Testis (tissue), 2 donors: Measurements from ENCODE around the gene C14orf93.
"Not testable (repeated sequence)": the region's sequence is repeated elsewhere in the genome, so short reads cannot be mapped to it uniquely, and the experiment has no call there.

Source experiments
- POLR2A ChIP-seq: fragments of 450-650 bp; IDR thresholded peaks from one replicate; pipeline ENCODE4 v1.6.1; 2017; ENCODE audit warnings: antibody characterized with exemption, mild to moderate bottlenecking, moderate library complexity
- TF ChIP-seq, protein P1 (sequence below), 3 experiments: fragments of 450-650 bp in 2 of 3; fragments of 200-600 bp in 1 of 3; sonication (generic) in 1 of 3; IDR thresholded peaks; one replicate each; pipeline ENCODE4 v1.5.1; 2016 to 2019; ENCODE audit warnings: antibody characterized with exemption in 3 of 3, mild to moderate bottlenecking in 2 of 3, moderate library complexity in 1 of 3

DNA sequence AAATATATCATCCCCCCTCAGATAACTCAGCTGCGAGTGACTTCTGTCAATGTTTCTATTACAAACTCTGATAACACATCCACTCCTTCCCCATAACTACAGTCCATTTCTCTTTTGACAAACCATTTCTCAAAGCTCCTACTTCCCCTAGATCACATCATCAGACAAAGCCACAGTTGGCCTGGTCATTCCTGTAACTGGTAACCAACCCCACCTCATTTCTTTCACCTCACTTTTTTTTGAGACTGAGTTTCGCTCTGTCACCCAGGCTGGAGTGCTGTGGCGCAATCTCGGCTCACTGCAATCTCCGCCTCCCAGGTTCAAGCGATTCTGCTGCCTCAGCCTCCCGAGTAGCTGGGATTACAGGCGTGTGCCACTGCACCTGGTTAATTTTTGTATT lies 58.1 kb downstream of the C14orf93 start:
- TF ChIP-seq, protein P1, sequence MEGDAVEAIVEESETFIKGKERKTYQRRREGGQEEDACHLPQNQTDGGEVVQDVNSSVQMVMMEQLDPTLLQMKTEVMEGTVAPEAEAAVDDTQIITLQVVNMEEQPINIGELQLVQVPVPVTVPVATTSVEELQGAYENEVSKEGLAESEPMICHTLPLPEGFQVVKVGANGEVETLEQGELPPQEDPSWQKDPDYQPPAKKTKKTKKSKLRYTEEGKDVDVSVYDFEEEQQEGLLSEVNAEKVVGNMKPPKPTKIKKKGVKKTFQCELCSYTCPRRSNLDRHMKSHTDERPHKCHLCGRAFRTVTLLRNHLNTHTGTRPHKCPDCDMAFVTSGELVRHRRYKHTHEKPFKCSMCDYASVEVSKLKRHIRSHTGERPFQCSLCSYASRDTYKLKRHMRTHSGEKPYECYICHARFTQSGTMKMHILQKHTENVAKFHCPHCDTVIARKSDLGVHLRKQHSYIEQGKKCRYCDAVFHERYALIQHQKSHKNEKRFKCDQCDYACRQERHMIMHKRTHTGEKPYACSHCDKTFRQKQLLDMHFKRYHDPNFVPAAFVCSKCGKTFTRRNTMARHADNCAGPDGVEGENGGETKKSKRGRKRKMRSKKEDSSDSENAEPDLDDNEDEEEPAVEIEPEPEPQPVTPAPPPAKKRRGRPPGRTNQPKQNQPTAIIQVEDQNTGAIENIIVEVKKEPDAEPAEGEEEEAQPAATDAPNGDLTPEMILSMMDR (IDR thresholded peaks at IDR 0.05), result not testable (repeated sequence)
- TF ChIP-seq POLR2A, result not testable (repeated sequence)
